Mammary epithelial cell (primary cell): Measurements from ENCODE around the gene TRIM52.

Experiments used
- CTCF ChIP-seq, 2 donors: IDR thresholded peaks in 1 of 2; conservative IDR thresholded peaks in 1 of 2; 2 replicates each; pipeline ENCODE4 v1.5.1; 2011 to 2012; ENCODE audit warnings: inconsistent platforms in 2 of 2, low read length in 2 of 2, mild to moderate bottlenecking in 2 of 2, control low read depth in 1 of 2, low read depth in 1 of 2; ENCODE audit not compliant: insufficient read depth in 1 of 2; ENCODE audit errors: extremely low read depth in 1 of 2
- EZH2 ChIP-seq: IDR thresholded peaks from 2 replicates; pipeline ENCODE4 v1.6.1; 2012; ENCODE audit warnings: low read length, inconsistent platforms, borderline replicate concordance

- no peak for TF ChIP-seq CTCF (conservative IDR thresholded peaks at IDR 0.05 in 1 of 2, IDR thresholded peaks at IDR 0.05 in 1 of 2; ENCODE audit: extremely low read depth in 1 of 2, insufficient read depth in 1 of 2, low read depth in 1 of 2, low read length in 2 of 2)
- TF ChIP-seq EZH2 = no peak
Observed at GRCh38 chr5:181263633-181264032, 2.7 kb upstream of the TRIM52 start.
